Measurements from ENCODE around the gene LIPK.

Gene LIPK

DNA sequence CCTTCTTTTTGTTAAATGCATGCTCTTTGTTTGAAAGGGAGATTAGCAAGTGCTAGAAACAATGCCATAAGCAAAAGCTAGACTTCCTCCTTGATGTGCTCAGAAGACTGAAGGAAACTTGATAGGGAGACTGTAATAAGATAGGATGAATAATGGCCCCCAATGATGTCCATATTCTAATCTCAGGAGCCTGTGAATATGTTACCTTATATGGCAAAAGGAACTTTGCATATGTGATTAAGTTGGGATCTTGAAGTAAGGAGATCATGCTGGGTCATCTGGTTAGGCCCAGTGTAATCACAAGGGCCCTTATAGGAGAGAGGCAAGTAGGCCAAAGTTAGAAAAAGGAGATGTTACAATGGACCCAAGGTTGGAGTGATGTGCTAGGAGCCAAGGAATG is 82.9 kb downstream of the LIPK start:
- no peak for FAIRE-seq

DNA sequence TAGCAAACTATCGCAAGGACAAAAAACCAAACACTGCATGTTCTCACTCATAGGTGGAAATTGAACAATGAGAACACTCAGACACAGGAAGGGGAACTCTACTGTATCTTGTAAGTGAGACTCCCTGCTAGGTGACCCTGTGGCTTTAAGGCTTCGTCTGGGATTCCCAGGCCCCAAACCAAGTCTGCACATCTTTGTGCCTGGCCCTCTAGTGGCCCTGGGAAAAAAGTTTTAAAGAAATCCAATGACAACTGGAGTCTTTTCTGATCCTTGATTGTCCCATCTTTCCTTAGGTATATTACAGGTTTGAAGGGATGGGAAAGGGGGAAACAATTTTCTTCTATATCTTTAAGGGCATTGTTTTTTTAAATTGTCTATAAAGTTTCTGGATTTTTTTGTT is 85.9 kb downstream of the LIPK start:
- FAIRE-seq, result no peak

- no peak for FAIRE-seq
These were observed 86.6 kb downstream of the LIPK start for GRCh38 chr10:88792661-88793060.

DNA sequence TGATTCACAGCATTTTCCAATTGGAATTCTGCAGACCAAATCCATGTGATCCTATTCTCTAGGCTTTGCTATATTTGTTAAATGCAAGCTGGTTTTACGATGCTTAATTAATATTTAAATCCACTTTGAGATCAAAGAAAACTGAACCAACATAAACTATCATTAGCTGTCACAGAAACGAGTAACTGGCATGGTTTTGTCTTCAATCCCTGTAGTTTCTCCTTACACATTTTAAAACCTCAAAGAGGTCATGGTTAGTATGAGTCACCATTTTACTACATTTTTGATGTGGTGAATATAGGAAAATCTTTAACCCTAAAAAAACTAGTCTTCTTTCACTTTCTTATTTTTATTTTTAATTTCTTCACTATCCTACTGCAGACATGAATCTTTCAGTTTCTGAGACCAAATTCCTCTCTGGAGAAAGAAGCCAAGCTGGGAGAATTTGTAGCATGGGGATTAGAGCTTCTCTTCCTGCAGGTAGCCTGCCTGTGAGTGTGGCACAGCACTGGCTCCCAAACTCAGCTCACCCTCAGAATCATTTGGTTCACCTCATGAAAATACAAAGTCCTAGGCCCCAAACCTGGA is 87.8 kb downstream of the LIPK start:
- no peak for FAIRE-seq

GRCh38 chr10:88794731-88795130 is 88.7 kb downstream of the LIPK start:
- no peak for FAIRE-seq

DNA sequence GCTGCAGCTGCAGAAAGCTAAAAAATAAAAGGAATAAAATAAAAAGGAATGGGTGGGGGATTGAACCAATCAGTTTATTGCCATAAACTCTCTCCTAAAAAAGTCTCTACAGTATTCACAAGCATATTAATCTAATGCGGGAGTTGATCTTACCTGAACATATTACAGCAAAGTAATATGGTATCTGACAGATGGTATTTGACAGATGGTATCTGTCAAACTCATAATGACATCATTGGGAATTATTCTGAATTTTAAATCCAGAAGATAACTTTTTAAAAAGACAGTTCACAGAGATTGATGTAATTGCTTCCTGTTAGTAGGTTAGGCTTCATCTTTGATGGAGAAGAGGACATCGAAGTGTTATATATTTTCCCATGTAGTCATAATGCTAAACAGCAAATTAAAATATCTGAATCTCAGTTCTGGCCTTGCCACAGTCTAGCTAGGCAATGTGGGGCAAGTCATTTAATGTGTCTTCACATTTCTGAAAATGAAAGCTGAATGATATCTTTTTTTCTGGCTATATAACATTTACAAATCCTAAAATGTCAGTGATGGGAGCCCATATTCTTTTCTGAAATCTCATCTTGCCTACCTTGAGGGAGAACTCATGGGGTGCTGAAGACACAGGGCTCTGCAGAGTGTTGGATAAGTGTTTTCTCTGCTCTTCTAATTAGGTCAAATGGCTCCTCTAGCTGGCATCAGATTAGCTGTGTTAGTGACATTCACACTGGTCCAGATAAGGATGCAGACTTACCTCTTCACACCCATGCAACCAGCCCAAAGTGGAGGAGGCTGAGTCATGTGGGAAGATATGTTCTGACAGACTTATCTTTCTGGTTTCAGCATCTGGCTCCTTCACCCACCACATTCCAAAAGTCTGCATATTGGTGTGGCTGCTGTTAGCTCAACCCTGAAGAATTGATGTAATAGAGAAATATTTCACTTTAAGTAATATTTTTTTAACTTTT is 94.4 kb downstream of the LIPK start:
- no peak for FAIRE-seq
